ENCODE measurements around the gene SESN3.
"Not testable (repeated sequence)": the region's sequence is repeated elsewhere in the genome, so short reads cannot be mapped to it uniquely, and the experiment has no call there.

The SESN3 gene, protein sequence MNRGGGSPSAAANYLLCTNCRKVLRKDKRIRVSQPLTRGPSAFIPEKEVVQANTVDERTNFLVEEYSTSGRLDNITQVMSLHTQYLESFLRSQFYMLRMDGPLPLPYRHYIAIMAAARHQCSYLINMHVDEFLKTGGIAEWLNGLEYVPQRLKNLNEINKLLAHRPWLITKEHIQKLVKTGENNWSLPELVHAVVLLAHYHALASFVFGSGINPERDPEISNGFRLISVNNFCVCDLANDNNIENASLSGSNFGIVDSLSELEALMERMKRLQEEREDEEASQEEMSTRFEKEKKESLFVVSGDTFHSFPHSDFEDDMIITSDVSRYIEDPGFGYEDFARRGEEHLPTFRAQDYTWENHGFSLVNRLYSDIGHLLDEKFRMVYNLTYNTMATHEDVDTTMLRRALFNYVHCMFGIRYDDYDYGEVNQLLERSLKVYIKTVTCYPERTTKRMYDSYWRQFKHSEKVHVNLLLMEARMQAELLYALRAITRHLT

DNA sequence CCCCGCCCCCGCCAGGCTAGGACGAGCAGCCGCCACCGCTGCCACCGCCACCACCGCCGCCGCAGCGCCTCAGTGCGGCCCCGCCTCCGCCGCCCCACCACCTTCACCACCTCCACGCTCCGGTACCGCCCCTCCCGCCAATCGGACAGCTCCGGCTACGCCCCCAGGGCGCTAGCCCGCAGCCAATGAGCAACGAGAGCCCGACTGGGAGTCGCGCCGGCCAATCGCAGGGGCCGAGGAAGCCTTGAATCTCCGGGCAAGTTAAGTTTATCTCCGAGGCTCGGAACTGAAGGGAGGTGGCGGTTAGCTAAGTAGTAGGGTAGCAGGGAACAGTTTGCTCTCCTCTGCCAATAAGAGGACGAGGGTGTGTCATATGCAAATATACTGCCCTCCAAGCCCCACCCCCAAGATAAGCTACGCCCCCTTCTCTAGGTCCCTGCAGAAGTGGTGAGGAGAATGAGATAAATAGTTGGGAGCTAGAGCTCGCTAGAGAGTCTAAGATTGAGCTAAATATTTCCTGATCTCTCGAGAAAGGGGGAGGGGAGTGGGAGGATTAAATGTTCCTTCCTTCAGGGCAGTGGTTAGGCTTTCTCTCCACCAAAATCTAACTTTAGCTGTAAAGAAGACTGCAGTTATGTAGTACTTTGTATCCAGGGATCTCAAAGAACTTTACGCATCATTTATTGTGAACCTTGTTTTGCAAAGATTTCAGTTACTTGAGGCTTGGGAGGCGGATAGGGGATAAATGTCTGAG is at the start of gene SESN3:
TSS of gene SESN3 (minus strand) at position 76 of the 754 bp plus-strand sequence. CDS start 342 bp downstream, outside the sequence.
- peak; percentile 100 for DNase-seq (ENCODE audit: low read depth, low spot score)
- peak within 1 kb of the TSS; percentile 72 for H3K27ac ChIP-seq

DNA sequence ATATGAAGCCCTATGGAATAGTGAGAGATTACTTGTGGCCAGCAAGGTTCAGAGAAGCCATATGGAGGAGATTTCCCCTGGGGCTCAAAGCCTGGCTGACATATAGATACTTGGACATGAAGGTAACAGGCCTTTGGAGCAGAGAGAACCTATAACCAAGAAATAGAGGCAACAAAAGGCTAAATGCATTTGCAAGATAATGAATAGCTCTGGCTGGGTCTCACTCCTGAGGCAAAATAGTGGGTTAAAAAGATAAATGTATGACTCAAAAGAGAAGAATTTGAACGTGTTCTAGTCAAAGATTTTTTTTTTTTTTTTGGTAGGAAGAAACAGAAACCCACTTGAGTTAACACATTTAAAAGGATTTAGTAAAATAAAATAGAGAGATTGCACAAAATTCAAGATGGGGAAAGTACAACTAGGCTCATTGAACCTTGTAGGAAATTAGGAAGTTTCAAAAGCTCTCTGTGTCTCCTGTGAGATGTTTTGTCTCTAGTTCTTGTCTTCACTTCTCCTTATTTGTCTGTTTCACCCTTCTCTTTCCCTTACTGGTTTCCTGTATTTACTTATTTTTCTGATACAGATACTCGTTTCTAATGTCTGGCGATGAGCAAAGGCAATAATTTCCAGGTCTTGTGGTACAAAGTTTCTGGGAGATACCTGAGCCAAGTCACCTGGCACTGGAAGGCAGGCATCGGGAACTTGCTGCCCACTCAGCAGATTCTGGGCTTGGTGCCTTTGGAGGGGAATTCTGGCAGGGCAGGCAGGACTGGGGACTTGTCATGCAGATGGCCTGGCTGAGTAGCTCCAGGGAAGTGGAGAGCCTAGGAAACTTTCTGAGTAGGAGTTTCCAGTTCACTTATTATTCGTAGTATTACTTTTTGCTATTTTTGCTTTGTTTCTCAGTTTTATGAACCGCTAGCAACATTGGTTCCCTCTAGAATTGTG is 49.2 kb upstream of the SESN3 start:
- no peak for DNase-seq (ENCODE audit: low read depth, low spot score)
- peak overlapping the region; percentile 4 for H3K27ac ChIP-seq

DNA sequence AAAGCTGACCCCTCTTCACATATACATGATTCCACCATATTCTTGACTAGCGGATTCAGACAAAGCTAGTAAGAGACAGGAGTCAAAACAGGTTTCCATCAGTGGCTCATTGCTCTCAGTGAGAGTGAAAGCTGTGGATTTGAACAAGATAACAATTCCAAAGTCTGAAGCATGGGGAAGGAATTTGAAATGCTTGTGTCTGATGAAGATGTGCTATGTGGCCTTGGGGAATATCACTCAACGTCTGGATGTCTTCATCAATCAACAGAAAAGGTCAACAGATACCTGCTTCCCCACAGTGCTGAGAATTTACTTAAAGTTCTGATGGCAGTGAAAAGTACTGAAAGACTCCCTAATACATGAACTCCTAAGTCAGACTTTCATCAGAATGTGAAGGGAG is 46.9 kb upstream of the SESN3 start:
- no peak for DNase-seq (ENCODE audit: low read depth, low spot score)
- H3K27ac ChIP-seq, result no peak overlapping the region

DNA sequence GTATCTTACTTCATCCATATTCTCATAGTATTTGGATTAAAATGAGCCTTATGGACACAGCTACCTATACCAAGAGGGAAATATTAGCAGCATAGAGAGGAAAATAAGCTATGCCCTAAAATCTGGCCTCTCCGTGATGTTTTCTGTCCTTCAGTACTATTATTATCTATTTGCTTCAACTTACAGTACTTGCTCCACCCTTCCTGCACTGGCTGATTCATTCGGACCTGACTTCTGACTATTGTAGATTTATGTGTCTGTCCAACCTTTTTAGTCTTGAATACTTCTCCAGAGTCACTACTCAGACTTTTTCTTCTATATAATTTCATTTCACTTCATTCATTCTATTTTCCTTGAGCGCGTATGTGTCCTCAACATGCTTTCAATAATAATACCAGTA is 45.1 kb upstream of the SESN3 start:
- H3K27ac ChIP-seq, result no peak overlapping the region
- DNase-seq (ENCODE audit: low read depth, low spot score), result no peak

DNA sequence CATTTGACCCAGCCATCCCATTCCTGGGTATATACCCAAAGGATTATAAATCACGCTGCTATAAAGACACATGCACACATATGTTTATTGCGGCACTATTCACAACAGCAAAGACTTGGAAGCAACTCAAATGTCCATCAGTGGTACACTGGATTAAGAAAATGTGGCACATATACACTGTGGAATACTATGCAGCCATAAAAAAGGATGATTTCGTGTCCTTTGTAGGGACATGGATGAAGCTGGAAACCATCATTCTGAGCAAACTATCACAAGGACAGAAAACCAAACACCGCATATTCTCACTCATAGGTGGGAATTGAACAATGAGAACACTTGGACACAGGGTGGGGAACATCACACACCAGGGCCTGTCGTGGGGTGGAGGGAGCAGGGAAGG is 42.6 kb upstream of the SESN3 start:
- H3K27ac ChIP-seq; DNase-seq (ENCODE audit: low read depth, low spot score): not testable (repeated sequence)

DNA sequence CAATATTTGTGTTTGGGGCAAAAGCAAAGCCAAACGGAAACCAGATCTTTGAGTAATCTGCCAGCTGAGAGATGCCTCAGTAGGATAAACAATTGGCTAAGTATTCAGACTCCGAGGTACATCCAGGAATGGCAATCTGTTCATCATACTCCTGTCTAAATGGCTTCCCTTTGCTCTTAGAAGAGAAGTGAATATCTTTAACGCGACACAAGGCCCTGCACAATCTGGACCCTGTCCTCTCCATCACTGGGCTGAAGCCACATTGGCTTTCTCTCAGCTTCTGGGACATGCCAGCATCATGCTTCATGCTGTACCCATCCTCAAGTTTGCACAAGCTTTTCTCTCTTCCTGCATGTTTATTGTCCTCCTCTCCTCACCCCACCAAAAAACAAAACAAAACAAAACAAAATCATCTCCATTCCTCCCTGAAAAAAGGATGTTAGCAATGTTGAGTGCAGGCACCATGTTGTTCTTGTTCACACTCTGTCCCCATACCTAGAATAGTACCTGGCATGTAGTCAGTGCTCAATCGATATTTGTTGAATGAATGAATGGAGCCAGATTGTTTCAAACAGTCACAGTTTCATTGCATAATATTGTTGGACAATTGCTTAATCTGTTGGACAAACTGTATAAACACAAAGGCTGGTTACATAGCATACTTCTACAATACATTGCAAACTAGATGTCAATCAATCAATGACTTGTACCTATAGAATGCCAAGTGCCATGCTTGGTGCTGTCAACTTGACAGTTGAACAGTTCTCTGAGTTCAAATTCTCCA is 38.2 kb upstream of the SESN3 start:
- H3K27ac ChIP-seq, result no peak overlapping the region
- no peak for DNase-seq (ENCODE audit: low read depth, low spot score)

DNA sequence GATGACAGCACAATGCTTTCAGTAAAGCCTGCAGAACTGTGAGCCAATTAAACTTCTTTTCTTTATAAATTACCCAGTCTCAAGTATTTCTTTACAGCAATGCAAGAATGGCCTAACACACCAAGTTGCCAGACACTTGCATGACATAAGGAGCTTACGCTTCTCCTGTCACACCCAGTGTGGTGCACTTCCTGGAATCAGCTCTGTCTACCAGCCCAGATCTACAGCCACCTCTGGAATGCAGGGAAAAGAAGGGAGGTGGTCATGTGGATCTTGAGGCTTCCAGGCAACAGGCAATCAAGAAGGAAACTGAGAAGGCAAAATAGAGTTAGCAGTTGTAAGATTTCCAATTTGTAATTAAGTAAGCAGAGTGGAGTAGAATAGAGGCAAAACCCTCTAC is 37.4 kb upstream of the SESN3 start:
- no peak for DNase-seq (ENCODE audit: low read depth, low spot score)
- no peak overlapping the region for H3K27ac ChIP-seq

DNA sequence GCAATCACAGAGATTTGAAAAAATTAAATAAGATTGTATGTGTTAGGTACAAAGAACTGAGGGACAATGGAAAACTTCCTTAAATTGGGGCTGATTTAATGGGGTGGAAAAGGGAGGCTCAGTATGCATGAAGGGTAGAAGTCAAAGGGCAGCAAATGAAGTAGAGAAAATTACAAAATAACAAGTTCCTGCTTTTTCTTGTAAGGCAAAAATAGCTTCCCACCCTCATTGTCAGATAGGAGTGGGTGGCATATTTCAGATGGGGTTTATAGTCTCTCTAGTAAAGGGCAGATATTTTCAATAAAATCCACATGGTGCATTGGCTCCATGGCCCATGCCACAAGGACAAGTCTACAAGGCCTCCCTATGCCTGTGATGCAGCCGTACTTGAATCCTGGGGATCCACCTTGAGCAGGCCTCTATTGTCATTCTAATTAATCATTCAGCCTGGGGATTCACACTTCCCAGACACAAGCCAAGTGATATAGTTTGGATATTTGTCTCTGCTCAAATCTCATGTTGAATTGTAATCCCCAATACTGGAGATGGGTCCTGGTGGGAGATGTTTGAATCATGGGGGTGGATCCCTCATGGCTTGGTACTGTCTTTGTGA is 36.7 kb upstream of the SESN3 start:
- DNase-seq (ENCODE audit: low read depth, low spot score), result no peak
- no peak overlapping the region for H3K27ac ChIP-seq

DNA sequence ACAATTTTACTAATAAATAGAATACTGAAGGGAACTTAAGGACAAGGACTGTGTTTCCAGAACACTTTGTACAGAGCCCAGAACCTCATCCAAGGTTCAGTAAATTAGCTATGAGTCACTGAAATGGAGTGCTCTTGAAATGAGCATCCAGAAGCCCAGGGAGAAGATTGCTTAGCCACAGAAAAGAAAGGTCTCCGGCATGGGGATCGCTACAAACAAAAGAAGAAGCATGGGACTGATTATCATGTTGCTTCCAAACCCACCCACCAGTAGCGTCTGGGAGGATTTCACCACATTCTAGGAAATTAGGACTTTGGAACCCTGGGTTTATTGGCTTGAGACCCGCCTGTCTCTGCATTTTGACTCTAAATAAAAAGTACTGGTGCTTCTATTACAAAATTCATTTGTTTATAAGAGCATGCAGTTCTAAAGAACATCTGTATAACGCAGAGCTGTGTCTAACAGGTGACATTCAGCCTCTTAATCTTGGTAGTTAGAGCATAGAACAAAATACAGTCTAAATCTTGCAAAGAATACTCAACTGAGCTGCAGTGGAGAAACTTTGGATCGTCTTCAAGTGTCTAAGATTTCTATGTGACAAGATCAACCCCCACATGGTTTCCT is 35.9 kb upstream of the SESN3 start:
- no peak overlapping the region for H3K27ac ChIP-seq
- no peak for DNase-seq (ENCODE audit: low read depth, low spot score)

DNA sequence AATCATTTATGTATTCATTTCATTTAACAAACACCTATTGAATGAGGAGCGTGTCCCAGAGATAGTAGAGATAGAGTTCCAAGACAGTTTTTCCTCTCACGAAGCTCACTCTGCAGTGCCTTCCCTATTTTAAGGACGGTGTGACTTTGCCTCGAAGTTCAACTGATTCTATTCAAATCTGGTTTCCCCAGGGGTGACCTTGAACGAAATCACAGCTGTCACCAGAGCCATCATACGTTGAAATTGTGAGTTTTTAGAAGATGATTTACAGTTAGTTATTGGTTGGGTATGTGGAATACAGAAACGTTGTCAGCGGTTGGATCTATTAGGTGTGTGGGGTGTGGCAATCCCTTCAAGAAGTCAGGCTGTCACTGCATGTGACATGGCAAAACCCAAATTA is 33.9 kb upstream of the SESN3 start:
- DNase-seq (ENCODE audit: low read depth, low spot score), result no peak
- no peak overlapping the region for H3K27ac ChIP-seq

DNA sequence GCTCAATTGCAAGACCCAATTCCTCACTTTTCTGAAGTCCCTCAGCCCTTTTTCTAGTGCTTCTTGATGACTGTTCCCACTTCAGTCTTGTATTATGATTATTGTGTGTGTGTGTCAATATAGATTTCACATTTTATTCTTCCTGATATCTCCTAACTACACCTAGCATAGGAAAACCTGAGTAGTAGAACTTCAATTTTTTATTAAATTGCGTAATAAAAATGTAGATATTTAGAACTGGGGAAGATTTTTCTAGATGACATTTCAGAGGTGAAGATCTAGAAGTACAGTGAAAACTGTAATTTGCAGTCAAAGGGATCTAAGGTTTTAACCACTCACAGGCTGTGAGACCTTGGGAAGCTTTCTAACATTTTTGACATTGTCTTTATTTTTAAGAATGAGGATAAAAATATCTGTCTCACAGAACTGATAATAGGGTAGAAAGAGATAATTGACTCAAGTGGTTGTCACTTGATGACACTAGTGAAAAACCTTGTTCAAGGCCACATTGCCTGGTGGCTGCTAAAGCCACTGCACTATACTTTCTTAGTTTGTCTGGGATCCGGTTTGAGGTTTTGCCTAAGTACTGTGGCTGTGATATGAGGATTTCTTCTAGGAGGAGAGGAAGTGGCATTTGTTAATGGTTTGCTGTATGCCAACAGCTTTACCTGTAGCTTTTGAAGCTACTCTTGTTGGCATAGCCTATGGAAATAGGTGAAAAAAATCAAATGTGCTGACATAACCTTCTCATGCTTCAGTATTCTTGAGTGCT is 32.2 kb upstream of the SESN3 start:
- DNase-seq (ENCODE audit: low read depth, low spot score), result no peak
- H3K27ac ChIP-seq, result no peak overlapping the region

DNA sequence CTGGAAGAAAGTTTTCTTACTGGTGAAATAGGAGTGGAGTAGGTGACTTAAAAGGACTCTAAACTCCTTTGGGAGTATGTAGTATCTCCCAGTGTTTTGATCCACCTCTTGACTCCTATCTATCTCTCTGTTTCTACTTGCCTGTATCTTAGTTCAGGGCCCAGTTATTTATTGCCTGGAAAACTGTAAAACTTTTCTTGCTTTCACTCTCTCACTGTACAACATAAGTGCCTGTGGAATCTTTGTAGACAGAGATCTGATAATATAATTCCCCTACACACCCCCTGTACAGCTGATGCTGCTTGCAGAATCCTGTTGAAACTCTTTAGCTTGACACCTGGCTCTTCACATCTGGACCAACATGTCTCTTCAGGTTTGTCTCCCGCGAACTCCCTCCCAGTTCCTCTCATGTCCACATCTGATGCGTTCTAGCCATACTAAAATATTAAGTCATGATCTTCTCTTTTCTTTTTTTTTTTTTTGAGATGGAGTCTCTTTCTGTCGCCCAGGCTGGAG is 26.5 kb upstream of the SESN3 start:
- DNase-seq (ENCODE audit: low read depth, low spot score), result no peak
- no peak overlapping the region for H3K27ac ChIP-seq

DNA sequence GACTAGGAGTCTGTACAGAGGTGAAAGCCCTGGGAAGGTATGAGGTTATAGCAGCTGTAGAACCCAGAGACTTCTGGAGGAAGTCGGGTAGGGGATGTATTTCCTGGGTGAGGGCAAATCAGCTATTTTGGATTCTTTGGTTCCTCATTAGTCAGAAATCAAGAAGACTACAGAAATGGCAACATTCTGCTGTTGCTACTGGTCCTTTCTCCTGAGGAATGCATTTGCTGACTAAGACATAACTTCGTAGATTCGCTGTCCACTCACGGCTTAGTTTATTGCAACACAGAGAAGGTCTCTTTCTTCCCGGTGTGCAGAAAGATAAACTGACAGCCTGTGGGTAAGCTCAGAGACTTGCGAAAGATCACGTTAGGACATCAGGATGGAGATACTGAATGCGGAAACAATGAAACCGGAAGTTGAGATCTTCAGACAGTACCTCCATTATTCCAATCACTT is 25.3 kb upstream of the SESN3 start:
- DNase-seq (ENCODE audit: low read depth, low spot score), result no peak
- H3K27ac ChIP-seq, result no peak overlapping the region

DNA sequence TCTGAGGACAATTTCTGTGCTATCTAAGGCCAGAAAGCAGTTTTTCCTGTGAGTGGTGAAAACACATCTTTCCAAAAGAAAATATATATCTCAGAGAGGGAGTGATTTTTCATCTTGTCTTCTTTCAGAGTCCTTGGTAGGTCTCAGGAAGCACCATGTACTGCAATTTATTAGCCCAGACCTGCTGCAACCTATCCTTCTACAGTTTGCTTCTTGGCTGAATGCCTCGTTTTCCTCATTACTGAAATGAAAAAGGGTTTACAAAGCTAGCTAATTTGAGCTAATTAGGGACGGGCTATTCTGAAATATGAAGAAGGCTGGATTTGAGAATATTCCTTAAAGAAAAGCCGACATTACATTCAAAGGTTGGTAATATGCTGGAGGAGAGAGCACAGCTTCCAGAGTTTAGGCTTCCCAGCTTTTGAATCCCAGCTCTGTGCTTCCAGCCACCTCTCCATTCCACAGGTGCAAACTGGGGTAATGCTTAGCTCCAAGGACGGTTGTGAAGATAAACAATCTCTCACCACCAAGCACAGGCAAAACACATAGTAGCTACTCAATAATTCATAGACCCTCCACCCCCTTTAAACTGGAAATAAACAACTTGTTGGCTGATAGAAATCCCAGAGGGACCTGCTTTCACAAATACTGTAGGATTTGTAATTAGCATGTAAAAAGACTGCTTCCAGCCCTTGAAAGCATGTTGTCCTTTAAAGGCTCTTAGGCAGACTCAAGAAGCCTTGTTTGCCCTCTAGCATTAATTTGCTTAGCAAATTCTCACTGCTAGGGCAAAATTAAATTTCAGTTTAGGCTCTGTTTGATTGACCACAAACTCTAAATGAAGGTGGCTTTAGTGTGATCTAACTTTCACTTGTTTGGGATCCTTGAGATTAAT is 24.5 kb upstream of the SESN3 start:
- no peak overlapping the region for H3K27ac ChIP-seq
- no peak for DNase-seq (ENCODE audit: low read depth, low spot score)

DNA sequence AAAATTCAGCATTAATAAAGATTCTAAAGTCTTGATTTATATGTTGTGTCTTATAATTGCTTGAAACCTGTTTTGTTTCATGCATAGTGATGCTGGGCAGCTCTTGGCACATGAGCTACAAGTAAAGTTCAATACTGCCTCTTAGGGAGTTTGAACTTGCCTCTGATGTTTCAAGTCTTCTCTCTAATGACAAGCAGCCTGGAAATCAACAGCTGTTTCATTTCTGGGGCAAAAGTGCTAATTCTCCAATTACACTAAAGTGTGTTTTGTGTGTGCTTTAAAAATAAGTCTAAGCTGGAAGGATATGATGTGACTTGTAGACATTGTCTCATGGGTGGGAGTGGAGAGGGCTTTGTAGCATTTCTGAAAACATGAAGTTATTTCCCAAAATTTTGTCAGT is 23.7 kb upstream of the SESN3 start:
- no peak overlapping the region for H3K27ac ChIP-seq
- DNase-seq (ENCODE audit: low read depth, low spot score), result no peak

DNA sequence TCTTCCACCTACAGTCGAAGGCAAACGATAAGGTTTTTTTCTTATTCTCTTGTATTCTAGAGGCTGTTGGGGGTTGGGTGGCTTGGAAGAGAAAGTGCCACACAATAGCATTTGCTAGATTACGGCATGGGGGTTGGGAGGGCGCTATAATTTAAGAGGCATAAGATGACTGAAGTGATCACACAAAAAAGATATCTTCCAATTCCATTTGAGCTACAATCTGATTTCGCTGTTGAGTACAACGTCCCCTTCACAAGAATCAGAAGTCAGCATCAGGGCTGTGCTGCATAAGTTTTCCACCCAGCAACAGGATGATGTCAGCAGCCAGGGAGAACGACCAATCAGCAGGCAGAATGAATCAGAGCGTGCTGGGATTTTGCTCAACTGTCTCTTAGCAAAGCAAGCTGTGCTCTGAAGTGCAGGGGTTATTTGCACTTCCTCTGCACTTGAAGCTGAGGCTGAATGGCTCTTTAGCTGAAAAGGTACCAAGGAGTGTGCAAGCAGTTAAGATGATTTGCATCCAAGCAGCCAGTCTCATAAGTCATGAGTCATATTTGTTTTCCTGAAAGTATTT is 23.2 kb upstream of the SESN3 start:
- no peak overlapping the region for H3K27ac ChIP-seq
- peak; percentile 60 for DNase-seq (ENCODE audit: low read depth, low spot score)
